Measurements from ENCODE around the gene HGFAC.

- TF ChIP-seq, protein P1, sequence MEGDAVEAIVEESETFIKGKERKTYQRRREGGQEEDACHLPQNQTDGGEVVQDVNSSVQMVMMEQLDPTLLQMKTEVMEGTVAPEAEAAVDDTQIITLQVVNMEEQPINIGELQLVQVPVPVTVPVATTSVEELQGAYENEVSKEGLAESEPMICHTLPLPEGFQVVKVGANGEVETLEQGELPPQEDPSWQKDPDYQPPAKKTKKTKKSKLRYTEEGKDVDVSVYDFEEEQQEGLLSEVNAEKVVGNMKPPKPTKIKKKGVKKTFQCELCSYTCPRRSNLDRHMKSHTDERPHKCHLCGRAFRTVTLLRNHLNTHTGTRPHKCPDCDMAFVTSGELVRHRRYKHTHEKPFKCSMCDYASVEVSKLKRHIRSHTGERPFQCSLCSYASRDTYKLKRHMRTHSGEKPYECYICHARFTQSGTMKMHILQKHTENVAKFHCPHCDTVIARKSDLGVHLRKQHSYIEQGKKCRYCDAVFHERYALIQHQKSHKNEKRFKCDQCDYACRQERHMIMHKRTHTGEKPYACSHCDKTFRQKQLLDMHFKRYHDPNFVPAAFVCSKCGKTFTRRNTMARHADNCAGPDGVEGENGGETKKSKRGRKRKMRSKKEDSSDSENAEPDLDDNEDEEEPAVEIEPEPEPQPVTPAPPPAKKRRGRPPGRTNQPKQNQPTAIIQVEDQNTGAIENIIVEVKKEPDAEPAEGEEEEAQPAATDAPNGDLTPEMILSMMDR (IDR thresholded peaks at IDR 0.05; ENCODE audit: poor library complexity): no peak
- no peak for TF ChIP-seq EZH2 (IDR thresholded peaks at IDR 0.05; ENCODE audit: borderline replicate concordance)
Observed at GRCh38 chr4:3468804-3469203, 27.0 kb downstream of the HGFAC start.

All from hepatocyte (in vitro differentiated cells).